OCI-LY7 (cell line): Measurements from ENCODE around the gene RAB27A.

Experiments used
- CTCF ChIP-seq: fragments of 200-600 bp; sonication (generic); conservative IDR thresholded peaks from 2 replicates; pipeline ENCODE4 v1.5.1; 2014; ENCODE audit warnings: mild to moderate bottlenecking, antibody characterized with exemption, low read length, moderate library complexity, mixed read lengths
- EZH2phosphoT487 ChIP-seq: fragments of 200-600 bp; sonication (generic); IDR thresholded peaks from 2 replicates; pipeline ENCODE4 v1.6.1; 2018; ENCODE audit warnings: low read depth, borderline replicate concordance, mild to moderate bottlenecking, mixed run types, antibody characterized with exemption, low read length, moderate library complexity, mixed read lengths

- TF ChIP-seq CTCF (no peak), EZH2phosphoT487 (no peak)
Observed at GRCh38 chr15:55297315-55297714, 7.7 kb upstream of the RAB27A start.
